Nephron progenitor cell (in vitro differentiated cells): ENCODE data around the gene CNTNAP5.

Source experiments
- DNase-seq: peaks from one replicate; pipeline ENCODE4 v3.0.0; 2021
- H3K27ac Mint-ChIP-seq: 2 replicates; pipeline ENCODE4 v1.8.0; 2021; ENCODE audit warnings: mild to moderate bottlenecking, moderate library complexity, mixed read lengths
- H3K27me3 Mint-ChIP-seq: 2 replicates; pipeline ENCODE4 v1.8.0; 2021; ENCODE audit warnings: mild to moderate bottlenecking, low read depth, mixed read lengths; ENCODE audit not compliant: poor library complexity
- H3K36me3 Mint-ChIP-seq: 2 replicates; pipeline ENCODE4 v1.8.0; 2021; ENCODE audit warnings: low read depth, mixed read lengths
- H3K4me1 Mint-ChIP-seq: 2 replicates; pipeline ENCODE4 v1.8.0; 2021; ENCODE audit warnings: mixed read lengths
- H3K4me3 Mint-ChIP-seq: 2 replicates; pipeline ENCODE4 v1.8.0; 2021; ENCODE audit warnings: mild to moderate bottlenecking, moderate library complexity, mixed read lengths
- H3K9me3 Mint-ChIP-seq: 2 replicates; pipeline ENCODE4 v1.8.0; 2021; ENCODE audit warnings: mild to moderate bottlenecking, moderate library complexity, mixed read lengths
- CTCF ChIP-seq: fragments of 200-600 bp; sonication (generic); IDR thresholded peaks from 2 replicates; pipeline ENCODE4 v1.5.0; 2021; ENCODE audit warnings: antibody characterized with exemption

Gene CNTNAP5

GRCh38 chr2:124046332-124046731, 21.2 kb downstream of the CNTNAP5 start:
- Mint-ChIP-seq H3K27me3 (peaks cover 7% of the 10 kb centered on the region), H3K4me1 (no peaks in the 10 kb centered on the region), H3K4me3 (no peak overlapping the region), H3K27ac (no peak overlapping the region), H3K9me3 (no peaks in the 10 kb centered on the region), H3K36me3 (no peaks in the 10 kb centered on the region)
- no peak for DNase-seq
- no peak for TF ChIP-seq CTCF

DNA sequence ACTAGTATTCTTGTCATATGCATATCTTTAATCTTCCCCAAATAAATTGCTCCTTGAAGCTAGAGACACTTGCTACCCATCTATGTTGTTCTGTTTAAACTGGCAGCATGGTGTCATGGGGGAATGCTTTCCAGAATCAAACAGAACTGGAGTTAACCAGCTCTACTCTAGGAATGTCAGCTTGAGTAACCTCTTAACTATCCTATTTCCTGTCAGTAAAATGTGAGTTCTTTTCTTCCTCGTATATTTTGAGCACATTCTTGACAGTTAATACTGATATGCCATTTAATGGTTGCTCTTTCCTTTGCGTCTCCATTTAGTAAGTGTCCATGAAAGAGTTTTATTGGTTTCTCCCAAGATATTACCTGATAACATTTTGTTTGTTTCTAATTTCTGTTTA, 23.0 kb downstream of the CNTNAP5 start:
- Mint-ChIP-seq H3K4me1 (no peaks in the 10 kb centered on the region), H3K9me3 (no peaks in the 10 kb centered on the region), H3K27ac (no peak overlapping the region), H3K36me3 (no peaks in the 10 kb centered on the region), H3K27me3 (peaks cover 7% of the 10 kb centered on the region), H3K4me3 (no peak overlapping the region)
- TF ChIP-seq CTCF: no peak
- no peak for DNase-seq

GRCh38 chr2:124048664-124049063, 23.6 kb downstream of the CNTNAP5 start:
- no peaks in the 10 kb centered on the region for H3K36me3 Mint-ChIP-seq
- H3K27me3 Mint-ChIP-seq: peaks cover 7% of the 10 kb centered on the region
- TF ChIP-seq CTCF: no peak
- no peaks in the 10 kb centered on the region for H3K4me1 Mint-ChIP-seq
- no peaks in the 10 kb centered on the region for H3K9me3 Mint-ChIP-seq
- H3K27ac Mint-ChIP-seq: no peak overlapping the region
- no peak for DNase-seq
- H3K4me3 Mint-ChIP-seq: no peak overlapping the region

DNA sequence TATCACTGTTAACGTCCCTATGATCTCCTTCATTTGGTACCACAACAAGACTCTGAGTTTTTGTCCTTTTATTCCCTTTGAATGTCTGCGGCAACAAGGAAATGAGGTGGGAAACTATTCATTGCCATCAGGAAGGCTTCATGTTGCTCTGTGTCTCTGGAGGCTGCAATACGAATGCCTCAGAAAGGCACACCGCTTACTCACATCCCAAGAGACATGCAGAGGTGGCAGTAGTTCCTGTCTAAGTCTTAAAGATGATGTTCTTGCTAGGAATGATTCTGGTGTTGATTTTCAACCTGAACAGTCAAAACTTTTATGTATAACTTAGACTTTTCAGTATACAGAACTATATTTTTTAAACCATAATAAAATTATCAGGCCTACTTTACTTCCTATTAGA, 24.0 kb downstream of the CNTNAP5 start:
- no peaks in the 10 kb centered on the region for H3K9me3 Mint-ChIP-seq
- peaks cover 7% of the 10 kb centered on the region for H3K27me3 Mint-ChIP-seq
- no peaks in the 10 kb centered on the region for H3K4me1 Mint-ChIP-seq
- TF ChIP-seq CTCF: no peak
- no peak overlapping the region for H3K27ac Mint-ChIP-seq
- no peak for DNase-seq
- H3K4me3 Mint-ChIP-seq: no peak overlapping the region
- no peaks in the 10 kb centered on the region for H3K36me3 Mint-ChIP-seq

DNA sequence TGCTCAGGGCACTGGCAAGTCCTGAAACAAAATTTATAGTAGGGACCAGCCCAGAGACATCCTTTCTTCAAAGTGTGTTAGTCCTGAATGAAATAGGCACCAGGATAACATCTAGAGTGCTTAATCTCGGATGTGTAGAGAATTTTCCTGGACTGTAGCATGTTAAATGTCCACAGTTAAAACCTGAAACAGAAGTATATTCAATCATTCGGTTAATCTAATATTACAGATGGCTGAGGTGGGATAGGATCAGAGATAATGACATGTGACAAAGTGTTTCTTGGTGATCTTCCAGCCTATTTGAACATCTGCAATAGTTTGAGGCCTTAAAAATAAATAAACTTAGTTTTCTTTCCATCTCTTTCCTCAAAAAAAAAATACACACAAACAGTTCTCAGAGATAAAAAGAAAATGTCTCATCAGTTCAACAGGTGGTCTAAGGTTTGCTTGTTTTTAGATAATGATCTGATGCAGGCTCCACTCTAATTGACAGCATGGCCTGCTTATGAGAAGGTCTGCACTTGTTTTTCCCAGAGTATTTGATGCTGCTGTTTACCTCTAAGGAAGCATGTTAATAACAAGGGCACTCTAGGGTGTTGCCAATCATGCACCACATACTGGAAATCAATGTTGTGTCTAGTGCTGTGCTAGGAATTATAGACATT, 25.9 kb downstream of the CNTNAP5 start:
- Mint-ChIP-seq H3K27ac (no peak overlapping the region), H3K27me3 (peaks cover 3% of the 10 kb centered on the region), H3K4me1 (no peaks in the 10 kb centered on the region), H3K36me3 (no peaks in the 10 kb centered on the region), H3K9me3 (no peaks in the 10 kb centered on the region), H3K4me3 (no peak overlapping the region)
- no peak for DNase-seq
- no peak for TF ChIP-seq CTCF

DNA sequence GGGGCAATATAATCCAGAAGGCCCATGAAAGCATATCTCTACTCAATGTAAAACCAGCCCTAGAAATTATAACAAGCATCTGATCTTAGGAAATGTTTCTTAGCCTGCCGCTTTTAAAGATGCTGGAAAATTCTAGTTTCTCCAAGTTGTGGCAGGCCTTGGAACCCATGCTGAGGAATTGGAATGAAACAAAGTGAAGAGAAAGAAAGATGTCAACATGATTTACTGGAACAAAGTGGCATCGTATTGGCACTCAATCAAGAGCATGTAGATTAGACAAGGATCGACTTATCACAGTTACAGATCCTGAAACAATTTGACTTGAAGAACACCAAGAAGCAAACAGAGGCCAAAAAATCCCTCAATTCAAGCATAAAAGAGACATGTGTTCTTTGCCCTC, 28.7 kb downstream of the CNTNAP5 start:
- DNase-seq: no peak
- no peak for TF ChIP-seq CTCF

More for the DNA sequence above, 28.7 kb downstream of the CNTNAP5 start:
- Mint-ChIP-seq H3K4me3 (no peak overlapping the region), H3K9me3 (no peaks in the 10 kb centered on the region), H3K36me3 (no peaks in the 10 kb centered on the region), H3K27me3 (no peaks in the 10 kb centered on the region), H3K4me1 (no peaks in the 10 kb centered on the region), H3K27ac (no peak overlapping the region)
